GM15510 (cell line): ENCODE measurements around the gene PRXL2A.

Experiments used
- POLR2A ChIP-seq: IDR thresholded peaks from 3 replicates; pipeline ENCODE4 v1.6.1; 2011; ENCODE audit warnings: borderline replicate concordance; ENCODE audit not compliant: insufficient read length; ENCODE audit errors: extremely low read depth

The PRXL2A gene

DNA sequence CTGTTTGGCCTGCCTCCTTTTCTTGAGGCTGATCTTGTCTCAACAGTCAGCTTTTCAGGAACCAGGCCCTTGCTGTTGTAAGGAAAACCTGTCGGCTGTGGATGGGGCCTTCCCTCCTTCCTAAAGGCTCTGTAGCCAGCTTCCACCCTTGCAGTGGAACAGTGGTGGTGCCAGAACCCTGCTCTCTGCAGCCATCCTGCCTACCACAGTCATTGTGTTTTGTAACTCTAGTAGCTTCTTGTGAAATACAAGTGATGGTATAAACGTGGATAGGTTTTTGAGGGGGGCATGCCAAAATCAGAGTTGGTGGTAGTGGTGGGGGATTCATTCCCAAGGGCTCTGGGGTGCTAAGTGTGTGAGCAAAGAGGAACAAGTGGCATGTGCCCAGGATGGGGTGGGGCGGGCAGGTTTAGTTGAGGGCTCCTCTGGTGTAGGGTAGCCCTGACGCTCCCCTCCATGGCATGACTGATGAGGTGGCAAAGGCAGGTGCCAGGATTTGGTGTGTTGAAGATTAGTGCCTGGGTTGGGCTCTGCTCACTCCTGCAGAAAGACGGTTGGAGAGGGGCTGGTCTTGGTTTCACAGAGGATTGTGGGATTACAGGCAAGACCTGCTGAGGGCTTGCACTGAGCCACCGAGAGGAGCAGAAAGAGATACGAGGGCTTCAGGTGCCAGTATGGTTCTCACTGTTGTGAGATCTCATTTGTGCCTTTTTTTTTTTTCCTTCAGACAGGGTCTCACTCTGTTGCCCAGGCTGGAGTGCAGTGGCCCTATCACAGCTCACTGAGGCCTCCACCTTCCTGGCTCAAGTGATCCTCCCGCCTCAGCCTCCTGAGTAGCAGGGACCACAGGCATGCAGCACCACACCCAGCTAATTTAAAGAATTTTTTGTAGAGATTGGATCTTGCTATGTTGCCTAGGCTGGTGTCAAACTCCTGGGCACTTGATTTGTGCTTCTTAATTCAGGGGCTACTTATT is 53.1 kb downstream of the PRXL2A start:
- no peak for TF ChIP-seq POLR2A

DNA sequence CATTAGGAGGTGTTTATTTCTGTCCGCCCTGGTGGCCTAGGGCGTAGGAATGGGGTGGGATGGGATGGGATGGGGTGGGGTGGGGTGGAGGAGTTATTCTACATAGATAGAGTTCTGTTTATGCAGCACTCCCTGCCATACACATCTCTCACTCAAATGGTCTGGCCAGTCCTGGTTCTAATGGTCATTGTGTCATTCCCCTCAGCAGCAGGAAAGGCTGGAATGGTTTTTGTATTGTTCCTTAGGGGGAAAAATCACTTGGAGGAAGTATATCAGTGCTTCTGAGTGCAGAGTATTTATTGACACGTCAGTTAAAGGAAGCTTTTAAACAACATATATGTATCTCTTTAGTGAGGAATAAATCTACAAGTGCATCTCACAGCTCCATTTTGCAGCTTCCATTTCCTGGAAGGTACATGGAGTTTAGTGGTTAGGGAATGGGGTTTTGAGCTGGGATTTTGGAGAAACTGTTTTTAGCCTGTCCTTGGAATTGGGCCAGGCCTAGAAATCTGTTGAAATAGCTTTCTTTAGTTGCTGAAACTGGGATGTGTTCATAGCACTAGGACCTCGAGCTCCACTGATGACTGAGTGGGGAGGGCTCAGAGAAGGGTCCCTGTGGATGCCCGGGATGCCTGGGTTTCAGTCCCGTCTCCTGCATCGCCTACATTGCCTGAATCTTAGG is 54.1 kb downstream of the PRXL2A start:
- TF ChIP-seq POLR2A: no peak

DNA sequence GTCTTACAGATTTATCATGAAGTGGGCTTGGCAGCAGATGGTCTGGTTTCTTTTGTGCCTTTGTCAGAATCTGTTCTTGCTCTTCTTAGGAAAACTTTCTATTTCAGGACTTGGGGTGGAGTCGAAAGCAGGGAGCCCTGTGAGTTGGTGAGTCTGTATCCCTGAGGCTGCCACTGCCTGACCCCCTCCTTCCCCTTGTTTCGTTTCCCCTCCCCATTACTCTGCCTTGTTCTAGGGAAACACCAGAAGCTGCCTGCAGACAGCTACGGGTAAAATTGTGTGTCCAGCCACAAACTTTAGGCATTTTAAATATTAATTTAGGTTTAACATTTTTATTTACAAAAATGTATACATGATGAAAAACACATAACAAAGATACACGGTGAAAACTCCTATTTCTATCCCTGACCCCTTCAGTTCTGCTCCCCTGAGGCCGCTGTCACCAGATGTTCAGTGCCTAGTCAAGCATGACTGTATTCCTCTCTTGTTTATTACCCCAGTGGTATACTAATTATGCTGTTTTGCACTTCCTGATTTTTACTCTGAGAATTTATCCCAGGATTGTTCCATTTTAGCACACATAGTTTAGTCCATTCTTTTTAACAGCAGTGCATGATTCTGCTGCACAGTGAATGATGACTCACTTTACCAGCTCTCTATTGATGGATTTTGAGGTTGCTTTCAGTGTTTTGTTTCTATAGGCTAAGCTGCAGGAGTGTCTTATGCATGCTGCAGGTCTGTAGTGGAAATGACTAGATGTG is 54.8 kb downstream of the PRXL2A start:
- TF ChIP-seq POLR2A: no peak

DNA sequence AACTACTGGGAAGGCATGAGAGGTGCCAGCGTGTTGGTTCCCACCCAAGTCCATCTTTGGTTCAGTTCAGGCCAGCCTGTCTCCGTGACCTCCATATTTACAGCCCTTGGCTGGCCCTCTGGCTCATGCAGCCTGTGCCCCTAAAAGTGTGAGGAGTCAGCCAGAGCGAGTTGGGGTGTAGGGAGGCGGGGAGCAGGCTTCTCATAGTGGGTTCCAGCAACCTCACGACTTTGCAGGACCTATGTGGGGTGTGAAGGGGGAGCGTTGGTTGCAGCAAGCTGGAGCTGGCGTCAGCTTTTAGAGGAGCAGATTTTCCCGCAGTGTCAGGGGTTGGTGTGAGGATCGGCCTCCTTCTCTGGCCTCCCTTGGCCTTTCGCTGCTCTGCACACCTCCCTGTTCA is 55.5 kb downstream of the PRXL2A start:
- TF ChIP-seq POLR2A: no peak

DNA sequence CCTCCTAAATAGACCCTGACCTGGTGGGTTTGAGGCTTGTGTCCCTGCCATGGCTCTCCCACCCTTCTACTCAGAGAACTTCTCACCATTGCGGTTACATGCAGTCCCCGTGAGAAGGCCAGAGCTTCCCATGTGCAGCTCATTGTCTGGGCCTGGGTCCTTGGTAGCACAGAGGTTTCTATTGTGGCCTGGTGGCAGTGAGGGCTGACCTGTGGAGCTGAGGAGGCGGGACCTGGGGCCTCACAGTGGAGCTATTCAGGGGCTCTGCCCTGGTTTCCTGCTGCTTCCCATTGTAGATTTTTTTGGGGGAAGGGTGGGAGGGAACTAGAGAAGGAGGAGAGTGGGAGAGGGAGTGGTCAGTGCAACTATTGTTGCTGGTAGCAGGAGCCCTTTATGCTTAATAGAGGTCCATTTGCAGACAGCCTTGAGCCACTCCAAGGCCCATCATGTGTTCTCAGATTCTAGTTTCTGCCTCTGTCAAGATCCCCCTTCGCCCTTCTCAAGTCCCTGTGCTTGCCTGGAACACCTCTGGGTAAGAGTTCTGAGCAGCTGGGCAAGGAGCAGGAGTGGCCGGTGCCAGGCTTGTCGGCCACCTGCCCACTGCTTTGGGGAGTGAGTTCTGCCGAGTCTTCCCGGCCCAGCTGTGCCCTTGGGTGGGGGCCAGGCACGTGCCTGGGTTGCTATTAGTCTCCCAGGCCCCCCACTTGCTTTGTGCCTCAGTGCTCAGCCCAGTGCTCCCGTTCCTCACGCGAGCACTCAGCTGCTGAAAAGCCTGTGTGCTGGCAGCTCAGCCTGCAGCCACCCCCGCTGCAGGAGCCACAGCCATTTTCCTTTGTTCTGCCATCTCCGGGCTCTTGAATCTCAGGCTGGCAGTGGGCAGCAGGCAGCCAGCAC is 56.5 kb downstream of the PRXL2A start:
- no peak for TF ChIP-seq POLR2A

DNA sequence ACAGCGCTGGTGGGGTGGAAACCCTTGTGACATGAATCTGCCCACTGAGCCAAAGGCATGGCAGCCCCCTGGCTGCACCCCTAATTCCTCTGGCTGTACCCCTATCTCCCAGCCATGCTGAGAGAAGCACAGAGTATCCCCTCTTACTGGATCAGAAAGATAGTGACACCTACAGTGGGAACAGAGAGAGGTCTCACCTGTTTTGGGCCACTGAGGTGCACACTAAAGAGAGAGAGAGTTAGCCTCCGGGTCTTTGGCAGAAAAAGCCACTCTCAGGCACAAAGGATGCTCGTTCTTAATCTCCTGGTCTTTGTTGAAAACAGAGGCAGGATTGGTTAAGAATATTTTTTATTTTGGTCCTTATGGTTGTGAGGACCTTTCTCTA is 57.1 kb downstream of the PRXL2A start:
- no peak for TF ChIP-seq POLR2A

DNA sequence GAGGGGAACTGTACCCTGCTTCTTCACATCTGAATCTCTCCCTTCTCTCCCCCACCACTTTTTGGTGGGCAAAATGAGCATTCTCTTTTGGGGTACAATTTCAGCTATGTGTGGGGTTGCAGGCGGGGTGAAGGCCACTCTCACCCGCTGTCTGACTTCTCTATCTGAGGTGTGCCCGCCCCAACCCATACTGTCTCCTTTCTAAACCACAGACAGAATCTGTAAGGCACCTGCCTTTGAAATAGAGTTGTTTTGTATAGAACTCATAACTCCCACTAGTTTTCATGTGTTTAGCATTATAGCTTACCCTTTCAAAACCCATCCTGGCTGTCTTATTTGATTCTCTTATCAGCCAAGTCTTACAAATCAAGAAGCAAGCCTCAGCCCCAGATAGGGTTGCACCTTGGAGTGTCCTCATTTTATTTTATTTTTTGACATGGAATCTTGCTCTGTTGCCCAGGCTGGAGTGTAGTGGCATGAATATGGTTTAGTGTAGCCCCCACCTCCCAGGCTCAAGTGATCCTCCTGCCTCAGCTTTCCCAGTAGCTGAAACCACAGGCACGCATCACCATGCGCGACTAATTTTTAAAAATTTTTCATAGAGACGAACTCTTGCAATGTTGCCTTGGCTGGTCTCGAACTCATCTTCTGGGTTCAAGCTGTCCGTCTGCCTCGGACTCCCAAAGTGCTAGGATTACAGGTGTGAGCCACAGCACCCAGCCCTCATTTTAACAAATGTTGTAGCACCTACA is 57.7 kb downstream of the PRXL2A start:
- TF ChIP-seq POLR2A: no peak

DNA sequence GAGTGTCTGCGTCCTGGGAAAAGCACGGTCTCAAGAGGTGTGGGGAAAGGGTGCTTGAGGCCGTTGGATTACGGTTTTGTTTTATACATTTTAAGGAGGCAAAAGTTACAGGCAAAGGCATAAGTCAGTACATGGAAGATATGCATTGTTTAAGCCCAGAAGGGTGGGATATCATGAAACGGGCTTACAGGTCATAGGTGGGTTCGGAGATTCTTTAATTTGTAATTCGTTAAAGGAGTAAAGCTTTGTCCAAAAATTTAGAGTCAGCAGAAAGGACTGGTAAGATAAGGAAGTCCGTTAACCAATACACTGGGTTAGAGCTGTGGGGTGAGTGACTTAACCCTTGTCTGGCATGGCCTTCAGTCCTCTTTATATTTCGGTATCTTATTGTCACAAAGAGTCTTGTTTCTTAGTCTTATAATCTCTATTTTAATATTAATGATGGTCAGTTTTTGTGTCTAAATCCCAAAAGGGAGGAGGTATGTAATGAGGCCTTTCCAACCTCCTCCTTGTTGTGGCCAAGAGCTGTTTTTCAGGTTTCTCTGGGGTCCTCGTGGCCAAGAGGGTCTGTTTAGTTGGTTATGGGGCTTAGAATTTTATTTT is 58.5 kb downstream of the PRXL2A start:
- no peak for TF ChIP-seq POLR2A

DNA sequence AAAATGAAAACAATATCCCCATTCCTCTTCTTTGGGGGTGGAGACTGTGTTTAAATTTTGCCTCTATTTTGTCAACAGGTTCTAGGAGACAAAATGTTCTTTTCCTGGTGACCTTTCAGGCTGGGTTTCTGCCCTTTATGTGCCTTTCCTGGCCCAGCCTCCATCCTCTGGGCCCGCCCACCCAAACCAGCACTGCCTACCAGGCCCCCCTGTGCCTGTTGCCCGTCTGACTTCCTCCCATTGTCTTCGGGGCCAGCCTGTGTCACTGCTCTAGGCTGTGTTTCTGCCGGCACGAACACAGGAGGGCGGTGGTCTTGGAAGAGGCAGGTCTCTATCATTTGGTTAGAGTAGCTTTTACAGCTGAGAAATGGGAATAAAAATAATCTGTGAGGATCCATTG is 59.7 kb downstream of the PRXL2A start:
- no peak for TF ChIP-seq POLR2A

DNA sequence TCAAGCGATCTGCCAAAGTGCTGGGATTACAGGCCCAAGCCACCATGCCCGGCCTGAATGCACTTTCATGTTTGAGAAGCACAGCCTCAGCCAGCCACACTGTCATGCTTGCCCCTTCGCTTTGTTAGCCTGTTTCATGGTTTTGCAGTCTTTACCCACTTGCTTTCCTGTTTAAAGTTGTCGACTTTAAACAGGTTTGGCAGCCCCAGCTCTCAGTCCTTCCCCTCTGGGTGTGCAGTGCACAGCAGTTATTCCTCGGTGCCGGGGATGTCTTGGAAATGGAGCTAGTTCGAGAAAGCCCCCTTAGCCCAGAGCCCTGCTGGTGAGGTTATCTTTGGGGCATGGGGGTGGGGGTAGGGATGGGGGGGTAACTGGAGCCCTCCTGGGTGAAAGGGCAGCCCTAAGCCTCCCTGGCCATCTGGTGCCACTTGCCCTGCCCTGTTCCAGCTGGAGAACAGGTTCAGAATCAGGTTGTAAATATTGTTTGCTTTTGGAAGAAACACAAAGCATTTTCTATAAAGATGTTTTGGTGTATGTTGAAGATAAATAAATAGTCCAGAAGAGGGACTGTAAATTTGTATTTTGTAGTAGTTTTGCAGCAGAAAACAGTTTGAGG is 60.6 kb downstream of the PRXL2A start:
- no peak for TF ChIP-seq POLR2A

DNA sequence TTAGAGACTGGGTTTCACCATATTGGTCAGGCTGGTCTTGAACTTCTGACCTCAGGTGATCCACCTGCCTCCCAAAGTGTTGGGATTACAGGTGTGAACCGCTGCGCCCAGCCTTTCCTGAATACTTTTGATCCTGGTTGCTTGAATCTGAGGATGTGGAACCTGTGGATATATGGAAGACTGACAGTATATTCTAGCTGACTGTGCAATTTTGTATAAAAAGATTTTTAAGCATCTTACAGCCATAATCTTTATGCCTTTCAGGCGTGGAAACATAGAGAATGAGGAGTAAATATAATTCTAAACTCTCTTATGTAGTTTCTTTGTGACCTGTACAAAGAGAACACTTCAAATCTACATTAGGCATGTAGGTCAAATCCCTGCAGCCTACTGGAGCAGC is 61.9 kb downstream of the PRXL2A start:
- TF ChIP-seq POLR2A: no peak

DNA sequence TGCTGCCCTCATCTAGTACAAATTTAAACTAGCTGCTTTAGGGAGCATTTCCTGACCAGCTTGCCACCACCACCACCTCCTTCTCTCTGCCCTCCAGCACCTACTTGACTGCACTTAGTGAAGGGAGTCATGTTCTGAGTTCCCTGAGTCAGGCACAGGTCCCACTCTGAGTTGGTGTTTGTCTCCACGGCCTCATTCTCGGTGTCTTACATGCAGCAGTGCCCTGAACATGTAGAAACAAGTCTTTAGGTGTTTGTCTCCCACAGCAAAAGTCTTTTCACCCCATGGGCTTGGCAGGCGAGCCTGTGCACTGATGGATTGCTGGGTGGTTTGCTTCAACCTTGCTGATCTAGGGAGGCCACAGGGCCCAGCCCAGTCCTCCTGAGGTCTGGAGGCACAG is 62.6 kb downstream of the PRXL2A start:
- no peak for TF ChIP-seq POLR2A
